ENCODE data around the gene FNIP1.
"Not testable (repeated sequence)": the region's sequence is repeated elsewhere in the genome, so short reads cannot be mapped to it uniquely, and the experiment has no call there.

The FNIP1 gene

DNA sequence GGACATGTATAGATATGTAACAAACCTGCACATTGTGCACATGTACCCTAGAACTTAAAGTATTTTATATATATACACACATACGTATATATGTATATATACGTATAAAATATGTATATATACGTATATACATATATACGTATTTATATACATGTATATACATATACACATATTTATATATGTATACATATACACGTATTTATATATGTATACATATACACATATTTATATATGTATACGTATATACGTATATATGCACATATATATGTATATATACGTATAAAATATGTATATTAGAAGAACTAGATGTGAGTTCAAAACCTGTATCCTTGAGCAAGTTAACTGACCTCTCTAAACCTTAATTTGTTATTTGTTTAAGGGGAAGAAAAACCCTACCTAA, 61.4 kb downstream of the FNIP1 start:
- in situ Hi-C loops (cut with HindIII; ENCODE audit: low pct_ligation_motif_present, low sequenced_read_pairs): no loop called here
- TF ChIP-seq CTCF (IDR thresholded peaks at IDR 0.05; ENCODE audit: low read depth, low read length, missing control alignments): no peak
- Histone ChIP-seq H3K27ac (no peak overlapping the region), H3K36me3 (replicated peaks) (peaks cover 5% of the 10 kb centered on the region), H3K4me3 (ENCODE audit: low read depth, low read length) (no peak overlapping the region), H3K27me3 (replicated peaks) (no peaks in the 10 kb centered on the region)
- no peak for DNase-seq

- DNase-seq; H3K36me3 ChIP-seq (replicated peaks); H3K27me3 ChIP-seq (replicated peaks); H3K27ac ChIP-seq; H3K4me3 ChIP-seq (ENCODE audit: low read depth, low read length); in situ Hi-C loops (cut with HindIII; ENCODE audit: low pct_ligation_motif_present, low sequenced_read_pairs): not testable (repeated sequence)
Observed at GRCh38 chr5:131734939-131735338, 61.9 kb downstream of the FNIP1 start.

- H3K36me3 ChIP-seq (replicated peaks); H3K4me3 ChIP-seq (ENCODE audit: low read depth, low read length); in situ Hi-C loops (cut with HindIII; ENCODE audit: low pct_ligation_motif_present, low sequenced_read_pairs); H3K27me3 ChIP-seq (replicated peaks); H3K27ac ChIP-seq; DNase-seq: not testable (repeated sequence)
Observed at GRCh38 chr5:131729292-131729691, 67.5 kb downstream of the FNIP1 start.

GRCh38 chr5:131724089-131724488, 72.7 kb downstream of the FNIP1 start:
- H3K27ac ChIP-seq; DNase-seq; H3K4me3 ChIP-seq (ENCODE audit: low read depth, low read length); in situ Hi-C loops (cut with HindIII; ENCODE audit: low pct_ligation_motif_present, low sequenced_read_pairs); H3K27me3 ChIP-seq (replicated peaks); H3K36me3 ChIP-seq (replicated peaks): not testable (repeated sequence)

- no peak for DNase-seq
- Histone ChIP-seq H3K4me3 (ENCODE audit: low read depth, low read length) (no peak overlapping the region), H3K36me3 (replicated peaks) (peaks cover 5% of the 10 kb centered on the region), H3K27ac (no peak overlapping the region), H3K27me3 (replicated peaks) (no peaks in the 10 kb centered on the region)
- TF ChIP-seq CTCF (IDR thresholded peaks at IDR 0.05; ENCODE audit: low read depth, low read length, missing control alignments): no peak
- in situ Hi-C loops (cut with HindIII; ENCODE audit: low pct_ligation_motif_present, low sequenced_read_pairs): no loop called here
Observed at GRCh38 chr5:131720714-131721113, 76.1 kb downstream of the FNIP1 start.

GRCh38 chr5:131719564-131719963, 77.3 kb downstream of the FNIP1 start:
- no peak overlapping the region for H3K27ac ChIP-seq
- no peak for TF ChIP-seq CTCF (IDR thresholded peaks at IDR 0.05; ENCODE audit: low read depth, low read length, missing control alignments)
- no peaks in the 10 kb centered on the region for H3K27me3 ChIP-seq (replicated peaks)
- H3K36me3 ChIP-seq (replicated peaks): peaks cover 8% of the 10 kb centered on the region
- in situ Hi-C loops (cut with HindIII; ENCODE audit: low pct_ligation_motif_present, low sequenced_read_pairs): no loop called here
- DNase-seq: no peak
- no peak overlapping the region for H3K4me3 ChIP-seq (ENCODE audit: low read depth, low read length)

- no peak for TF ChIP-seq CTCF (IDR thresholded peaks at IDR 0.05; ENCODE audit: low read depth, low read length, missing control alignments)
- no peak for DNase-seq
- Histone ChIP-seq H3K36me3 (replicated peaks) (peaks cover 12% of the 10 kb centered on the region), H3K27ac (no peak overlapping the region), H3K4me3 (ENCODE audit: low read depth, low read length) (no peak overlapping the region), H3K27me3 (replicated peaks) (no peaks in the 10 kb centered on the region)
- in situ Hi-C loops (cut with HindIII; ENCODE audit: low pct_ligation_motif_present, low sequenced_read_pairs): no loop called here
Observed at GRCh38 chr5:131718487-131719014, 78.3 kb downstream of the FNIP1 start.

- DNase-seq; in situ Hi-C loops (cut with HindIII; ENCODE audit: low pct_ligation_motif_present, low sequenced_read_pairs); H3K27ac ChIP-seq; H3K27me3 ChIP-seq (replicated peaks); H3K4me3 ChIP-seq (ENCODE audit: low read depth, low read length): not testable (repeated sequence)
- peaks cover 12% of the 10 kb centered on the region for H3K36me3 ChIP-seq (replicated peaks)
Observed at GRCh38 chr5:131717164-131717563, 79.7 kb downstream of the FNIP1 start.

All from brain microvascular endothelial cell (primary cell).